ENCODE data around the gene DMRTB1.

GRCh38 chr1:53470584-53470983 is 11.4 kb downstream of the DMRTB1 start:
- TF ChIP-seq POLR2A (IDR thresholded peaks at IDR 0.05; ENCODE audit: low read depth, low read length) = no peak
- no peak for TF ChIP-seq POLR2AphosphoS5 (IDR thresholded peaks at IDR 0.05; ENCODE audit: low read depth, low read length)

Measured in GM12892 (cell line).